Stimulated activated CD8-positive, alpha-beta memory T cell treated with anti-CD3 and anti-CD28 coated beads, Interleukin-7, amount 100 ng/mL, for 1 hour (primary cell): ENCODE data around the gene ADGRG7.

ENCODE experiments used
- DNase-seq, 2 donors: peaks; one replicate each; pipeline ENCODE4 v3.0.0-alpha.2; 2020; ENCODE audit warnings: low read depth in 2 of 2

ADGRG7 gene

DNA sequence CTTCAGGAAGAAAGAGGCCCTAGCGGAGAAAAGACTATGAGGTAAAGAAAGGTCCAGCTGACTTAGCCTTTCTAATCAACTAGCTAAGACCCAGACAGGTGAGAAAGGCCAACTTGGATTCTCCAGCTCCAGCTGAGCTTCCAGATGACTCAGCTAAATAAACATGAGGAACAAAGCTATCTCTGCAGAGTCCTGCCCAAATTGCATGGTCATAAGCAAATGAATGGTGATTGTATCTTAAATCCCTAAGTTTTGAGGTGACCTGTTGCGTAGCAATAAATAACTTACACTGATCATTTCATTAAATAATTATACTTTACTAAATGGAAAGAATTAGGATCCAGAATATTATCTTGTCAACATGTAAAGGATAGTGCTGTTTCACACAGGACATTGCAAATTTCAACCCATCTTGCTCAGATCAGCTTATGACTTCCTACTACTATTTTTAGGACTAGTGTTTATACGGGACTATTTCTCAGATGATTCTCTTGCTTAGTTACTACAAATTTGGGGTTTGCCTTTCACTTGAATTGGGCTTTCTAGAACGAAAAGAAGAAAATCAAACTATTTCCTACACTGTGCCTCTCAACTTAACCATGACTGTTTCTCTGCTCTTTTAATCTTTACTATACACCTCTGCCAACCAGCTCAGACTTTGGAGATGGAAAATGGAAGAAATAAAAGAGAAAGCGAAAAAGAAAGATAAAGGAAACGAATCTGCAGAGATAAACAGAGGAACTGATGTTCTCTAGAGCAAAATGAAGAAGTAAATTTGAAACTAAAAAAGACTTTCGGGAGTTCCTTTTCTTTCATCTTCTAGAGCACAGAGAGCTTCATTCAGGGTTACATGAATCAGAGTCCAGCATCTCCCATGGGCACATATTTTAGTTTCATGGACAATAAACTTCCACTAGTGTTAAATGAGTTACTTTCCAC, 6.6 kb upstream of the ADGRG7 start:
- DNase-seq = no peak

DNA sequence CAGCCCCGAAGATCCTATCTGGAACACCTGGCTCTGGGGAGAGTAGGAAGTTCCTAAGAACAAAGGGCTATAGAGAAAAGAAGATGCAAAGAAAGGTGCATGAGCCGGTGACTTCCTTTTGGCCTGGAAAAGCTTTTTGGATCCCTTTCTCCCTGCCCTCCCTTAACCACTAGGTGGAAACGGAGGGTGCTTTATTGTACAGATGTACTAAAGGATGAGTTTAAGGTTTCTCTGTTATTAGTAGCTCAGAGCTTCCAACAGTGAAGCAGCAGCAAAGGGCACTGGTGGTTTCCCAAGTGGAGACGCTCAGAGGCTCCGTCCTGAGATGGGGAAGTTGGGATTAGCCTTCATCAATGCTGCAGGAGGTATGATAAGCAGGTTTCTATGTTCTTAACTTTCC, 5.9 kb upstream of the ADGRG7 start:
- DNase-seq = no peak

DNA sequence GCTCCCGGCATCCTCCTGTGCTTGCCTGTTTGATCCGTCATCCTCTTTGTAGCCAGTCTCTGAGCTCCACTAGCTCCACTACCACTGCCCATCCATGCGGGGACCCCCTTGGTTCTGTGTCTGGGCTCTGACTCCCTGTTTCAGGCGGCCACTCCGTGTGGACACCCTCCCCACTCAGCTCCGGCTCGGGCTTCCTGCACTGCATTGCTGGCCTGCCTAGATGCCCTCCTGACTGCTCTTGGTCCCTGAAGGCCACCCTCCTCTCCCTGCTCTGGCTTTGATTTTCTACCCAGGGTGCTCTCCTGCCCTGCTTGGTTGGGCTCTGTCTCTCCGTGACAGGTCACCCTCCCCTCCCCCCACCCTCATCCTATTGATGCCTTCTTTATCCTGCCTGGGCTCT, 4.0 kb upstream of the ADGRG7 start:
- no peak for DNase-seq

DNA sequence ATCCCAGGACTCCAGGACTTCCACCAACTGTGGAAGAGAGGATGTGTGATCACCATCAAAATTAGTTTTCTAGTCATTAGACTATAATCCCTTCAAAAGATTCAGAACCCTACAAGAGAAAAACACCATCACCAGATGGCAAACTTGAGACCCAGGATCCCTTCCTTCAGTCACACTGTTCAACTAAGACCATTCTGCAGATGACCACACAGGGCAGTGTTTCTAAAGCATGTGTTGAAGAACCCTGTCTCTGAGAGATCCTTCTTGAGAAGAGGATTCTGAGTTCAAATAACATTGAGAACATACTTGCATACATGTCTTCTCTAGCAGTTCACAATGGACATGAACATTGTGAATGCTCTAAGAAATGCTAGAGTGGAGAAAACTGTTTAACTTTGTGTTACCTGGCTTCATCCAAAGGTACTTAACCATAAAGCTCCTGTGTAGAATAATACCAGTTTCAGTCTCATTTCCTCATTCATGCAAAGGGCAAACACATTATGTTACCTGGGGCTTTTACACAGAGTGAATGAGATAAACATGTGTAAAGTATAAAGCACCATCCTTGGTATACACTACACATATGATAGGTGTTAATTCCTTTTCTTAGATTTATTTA, 2.4 kb upstream of the ADGRG7 start:
- no peak for DNase-seq

DNA sequence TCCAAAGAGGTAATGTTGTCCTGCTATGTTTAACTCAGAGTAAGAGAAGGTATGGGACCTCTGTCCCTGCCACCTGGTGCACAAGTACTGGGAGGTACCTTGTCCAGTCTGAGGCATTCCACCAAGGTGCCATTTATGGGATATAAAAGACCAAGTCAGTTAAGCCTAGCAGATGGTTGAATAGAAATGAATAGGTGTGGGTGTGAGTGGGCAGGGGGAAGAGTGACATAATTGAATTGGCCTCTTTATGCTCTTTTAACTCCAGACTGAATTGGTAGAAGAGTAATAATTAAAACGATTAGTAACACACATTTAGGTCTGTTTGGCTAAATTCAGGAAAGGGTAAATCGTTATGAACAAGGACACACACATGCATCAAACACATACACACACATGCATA, 562 bp downstream of the ADGRG7 start:
- DNase-seq = no peak

DNA sequence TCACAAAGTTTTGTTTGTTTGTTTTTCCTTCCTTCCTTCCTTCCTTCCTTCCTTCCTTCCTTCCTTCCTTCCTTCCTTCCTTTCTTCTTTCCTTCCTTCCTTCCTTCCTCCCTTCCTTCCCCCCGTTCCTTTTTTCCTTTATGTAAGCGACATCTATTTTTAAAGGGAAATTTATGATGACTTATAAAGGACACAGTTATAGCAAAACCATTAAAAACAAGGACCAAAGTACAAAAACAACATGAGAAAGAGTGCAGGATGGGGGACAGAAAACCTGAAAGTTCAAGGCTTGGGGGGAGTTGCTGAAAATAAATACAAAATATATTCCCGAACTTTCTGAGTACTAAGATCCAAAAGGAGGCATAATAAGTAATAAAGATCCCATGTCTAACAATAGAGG, 1.8 kb downstream of the ADGRG7 start:
- no peak for DNase-seq

DNA sequence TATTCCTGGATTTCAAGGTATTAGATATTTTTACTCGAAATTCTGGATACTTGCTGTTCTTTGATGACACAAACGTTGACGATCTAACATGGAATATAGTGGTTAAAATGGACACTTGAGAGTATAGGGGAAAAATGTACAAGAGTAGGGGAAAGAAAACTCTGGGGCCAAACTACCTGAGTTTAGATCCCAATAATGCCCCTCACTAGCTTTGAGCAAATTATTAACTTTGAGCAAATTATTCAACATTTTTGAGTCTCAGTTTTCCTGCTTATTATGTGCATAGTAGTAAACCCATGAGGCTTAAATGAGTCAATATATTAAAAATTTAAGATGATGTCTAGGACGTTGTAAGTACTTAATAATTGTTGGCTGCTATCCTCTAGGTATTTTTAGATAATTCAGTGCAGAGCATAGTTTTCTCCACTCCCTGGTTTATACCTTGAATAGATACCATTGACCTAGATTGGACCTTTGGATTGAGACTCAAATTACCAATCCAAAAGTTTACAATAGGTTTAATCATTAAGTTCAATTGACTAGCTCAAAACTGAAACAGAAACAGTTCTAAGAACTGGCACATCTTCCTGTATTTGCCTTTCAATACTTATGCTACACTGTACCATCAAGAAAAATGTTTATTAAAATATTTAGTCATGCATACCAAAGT, 4.5 kb downstream of the ADGRG7 start:
- DNase-seq = no peak

DNA sequence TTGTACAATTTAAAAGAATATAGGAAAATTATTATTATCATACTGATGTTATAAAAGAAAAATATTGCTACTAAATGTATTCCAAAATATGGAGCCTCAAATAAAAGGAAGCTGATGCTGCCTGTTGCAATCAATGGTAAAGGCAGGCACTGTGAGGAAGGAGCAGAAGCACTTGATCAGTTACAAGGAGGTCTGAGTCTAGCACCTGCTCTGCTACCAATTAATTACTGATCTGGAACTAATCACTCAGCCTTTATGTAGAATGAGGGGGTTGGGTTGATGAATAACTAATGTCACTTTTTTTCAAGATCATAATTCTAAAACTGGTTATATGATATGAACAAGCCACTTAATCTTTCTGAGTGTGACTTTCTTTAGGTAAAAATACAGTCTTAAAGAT, 5.5 kb downstream of the ADGRG7 start:
- DNase-seq = no peak

DNA sequence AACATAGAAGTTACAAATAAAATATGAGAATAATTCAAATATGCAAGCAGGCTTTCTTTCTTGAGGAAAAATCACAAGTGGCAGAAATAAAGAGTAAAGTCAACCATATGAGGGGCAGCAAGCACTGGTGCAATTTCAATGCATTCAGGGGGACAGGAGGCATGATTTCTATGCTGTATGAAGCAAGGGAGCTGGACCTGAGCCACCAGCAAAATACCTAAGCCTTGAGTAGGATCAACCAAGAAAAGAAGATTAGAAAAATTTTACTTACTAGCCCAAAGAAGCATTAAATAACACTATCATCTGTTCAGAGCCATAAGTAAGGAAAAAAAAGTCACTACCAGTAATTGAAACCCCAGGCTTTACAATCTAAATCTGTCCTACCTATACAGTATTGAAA, 6.3 kb downstream of the ADGRG7 start:
- no peak for DNase-seq

DNA sequence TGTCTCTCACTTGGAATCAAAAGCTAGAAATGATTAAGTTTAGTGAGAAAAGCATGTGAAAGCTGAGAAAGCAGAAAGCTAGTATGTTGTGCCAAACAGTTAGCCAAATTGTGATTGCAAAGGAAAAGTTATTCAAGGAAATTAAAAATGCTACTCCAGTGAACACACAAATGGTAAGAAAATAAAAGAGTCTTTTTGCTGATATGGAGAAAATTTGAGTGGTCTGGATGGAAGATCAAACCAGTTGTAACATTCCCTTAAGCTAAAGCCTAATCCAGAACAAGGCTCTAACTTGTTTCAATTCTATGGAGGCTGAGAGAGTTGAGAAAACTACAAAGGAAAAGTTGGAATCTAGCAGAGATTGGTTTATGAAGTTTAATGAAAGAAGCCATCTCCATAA, 11.8 kb downstream of the ADGRG7 start:
- DNase-seq = no peak

DNA sequence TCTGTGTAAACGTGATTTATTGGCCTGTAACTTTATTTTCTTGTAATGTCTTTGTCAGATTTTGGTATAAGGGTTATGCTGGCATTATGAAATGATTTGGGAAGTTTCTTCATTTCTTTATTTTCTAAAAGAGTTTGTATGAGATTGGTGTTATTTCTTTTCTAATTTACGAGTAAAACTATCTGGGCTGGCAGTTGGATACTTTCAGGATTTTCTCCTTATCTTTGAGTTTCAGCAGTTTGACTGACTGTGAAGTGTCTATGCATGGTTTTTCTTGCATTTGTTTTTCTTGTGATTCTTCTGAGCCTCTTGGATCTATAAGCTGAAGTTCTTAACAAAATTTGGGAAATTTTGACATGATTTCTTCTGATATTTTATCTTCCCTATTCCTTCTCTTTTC, 18.1 kb downstream of the ADGRG7 start:
- DNase-seq = no peak

DNA sequence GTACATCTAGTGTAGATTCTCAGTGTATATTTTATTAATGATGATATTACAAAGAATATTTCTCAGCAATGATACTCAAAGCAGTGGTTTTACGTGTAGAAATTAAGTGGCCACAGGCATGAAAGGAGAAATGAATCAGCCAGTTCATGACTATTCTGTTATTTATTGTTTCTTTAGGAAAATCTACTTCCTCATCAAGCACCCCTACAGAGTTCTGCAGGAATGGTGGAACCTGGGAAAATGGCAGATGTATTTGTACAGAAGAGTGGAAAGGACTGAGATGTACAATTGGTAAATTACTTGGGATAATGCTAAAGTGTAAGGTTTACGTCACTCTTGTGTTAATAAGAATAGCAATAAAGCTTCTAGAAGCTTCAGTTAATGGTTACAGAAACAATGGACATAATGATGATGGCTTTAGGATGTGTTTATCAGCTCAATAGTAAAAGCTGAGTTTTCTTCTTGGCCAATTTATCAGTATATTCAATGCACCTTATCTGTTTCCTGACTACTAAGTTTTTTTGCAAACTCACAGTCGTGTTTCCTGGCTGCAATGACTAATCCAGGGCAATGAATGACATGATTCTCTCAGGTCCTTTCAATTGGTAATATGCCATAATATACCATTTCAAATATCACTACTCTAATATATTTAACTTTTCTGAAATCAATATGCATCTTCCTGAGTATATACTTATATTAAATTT, 20.2 kb downstream of the ADGRG7 start:
- no peak for DNase-seq

DNA sequence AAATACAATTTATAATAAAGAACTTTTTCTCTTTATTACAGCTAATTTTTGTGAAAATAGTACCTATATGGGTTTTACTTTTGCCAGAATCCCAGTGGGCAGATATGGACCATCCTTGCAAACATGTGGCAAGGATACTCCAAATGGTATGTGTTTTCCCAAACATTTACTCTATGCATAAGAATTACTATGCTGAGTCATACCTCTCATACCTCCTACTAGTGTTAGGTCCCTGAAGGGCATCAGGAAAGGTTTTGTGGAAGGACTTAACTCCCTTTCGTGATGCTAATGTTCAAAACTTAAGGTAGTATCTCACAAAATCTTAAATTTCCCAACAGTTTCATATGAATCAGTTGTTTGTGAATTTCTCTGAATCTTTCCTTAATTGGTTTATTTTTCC, 21.3 kb downstream of the ADGRG7 start:
- no peak for DNase-seq

DNA sequence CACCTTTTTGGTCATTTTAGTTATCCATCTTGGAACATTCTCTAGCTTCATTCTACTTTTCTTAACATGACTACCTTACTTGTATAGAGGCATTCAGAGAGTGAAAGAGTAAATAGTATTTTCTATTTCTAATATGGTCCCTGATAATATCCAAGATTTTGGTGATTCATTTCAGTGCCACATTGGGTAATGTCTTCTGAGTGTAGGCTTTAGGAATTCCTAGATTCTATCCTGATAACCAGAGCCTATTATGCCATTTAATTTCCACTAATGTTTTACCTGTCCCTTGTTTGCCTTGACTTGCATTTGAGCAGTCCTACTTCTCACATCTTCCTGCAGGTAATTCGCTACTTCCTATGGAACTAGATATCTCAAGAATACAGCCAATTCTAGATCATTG, 21.8 kb downstream of the ADGRG7 start:
- no peak for DNase-seq

DNA sequence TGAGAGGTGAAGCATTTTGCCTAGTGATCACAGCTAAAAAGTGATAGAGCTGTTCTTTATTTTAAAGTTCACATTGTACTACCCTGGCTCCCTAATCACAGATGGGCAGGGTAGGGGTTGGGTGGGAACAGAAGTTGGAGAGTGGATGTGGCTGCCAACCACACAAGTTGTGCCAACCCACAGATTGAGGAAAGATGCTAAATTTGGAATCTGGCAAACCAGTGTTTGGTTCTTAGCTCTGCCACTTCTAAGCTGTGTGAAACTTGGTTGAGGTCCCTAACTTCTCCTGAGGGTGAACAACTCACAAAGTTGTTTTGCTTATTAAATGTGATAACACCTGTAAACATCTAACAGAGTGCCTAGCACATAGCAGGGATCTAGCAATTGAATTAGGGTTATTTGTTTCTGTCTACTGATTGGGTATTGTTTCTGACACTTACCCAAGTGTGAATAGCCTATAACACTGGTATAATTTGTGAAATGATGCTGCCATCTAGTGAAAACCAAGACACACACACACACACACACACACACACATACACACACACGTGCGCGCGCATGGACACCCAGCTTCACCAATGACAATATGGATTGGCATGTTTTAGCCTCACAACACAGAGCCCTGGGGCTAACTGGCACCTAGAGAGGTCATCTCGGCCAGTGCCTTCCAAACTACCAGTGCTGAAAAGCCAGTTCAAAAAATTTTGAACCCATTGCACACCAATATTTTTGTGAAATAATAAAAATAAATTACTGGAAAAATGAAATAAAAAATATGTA, 25.3 kb downstream of the ADGRG7 start:
- no peak for DNase-seq

DNA sequence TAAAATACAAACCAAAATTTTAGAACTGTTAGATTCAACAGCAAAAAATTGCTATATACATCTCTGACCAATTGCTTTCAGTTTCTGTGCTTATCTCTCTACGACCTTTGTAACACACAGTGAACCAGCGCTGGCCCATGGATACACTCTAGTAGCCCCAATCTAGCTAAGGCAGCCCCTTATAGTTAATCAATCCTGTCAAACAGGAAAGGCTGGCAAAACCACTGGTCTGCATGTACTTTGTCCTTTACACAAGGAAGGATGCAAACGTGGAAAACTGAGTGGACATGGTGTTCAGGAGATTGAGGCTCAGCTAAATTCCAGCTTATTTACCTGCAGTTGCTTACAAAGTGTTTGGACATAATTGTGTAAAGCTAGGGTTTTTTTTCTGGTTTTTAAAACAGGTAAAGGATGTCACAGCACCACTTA, 25.9 kb downstream of the ADGRG7 start:
- DNase-seq = no peak

DNA sequence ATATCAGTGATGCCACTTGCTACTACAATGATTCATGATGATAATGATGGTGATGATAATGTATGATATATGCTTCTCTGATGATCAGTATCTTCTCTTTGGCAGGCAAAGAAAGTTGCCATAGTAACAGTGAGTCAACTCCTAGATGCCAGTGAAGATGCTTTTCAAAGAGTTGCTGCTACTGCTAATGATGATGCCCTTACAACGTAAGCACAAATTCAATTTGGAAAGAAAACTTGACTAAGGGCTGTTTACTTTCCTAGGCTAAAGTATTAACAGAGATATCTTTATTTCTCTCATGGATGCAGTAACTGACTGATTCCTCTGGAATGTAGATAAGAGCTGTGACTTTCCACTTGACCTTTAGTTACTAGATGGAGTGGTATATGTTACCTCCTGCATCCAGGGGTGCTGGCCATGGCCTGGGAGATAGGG, 27.8 kb downstream of the ADGRG7 start:
- no peak for DNase-seq

DNA sequence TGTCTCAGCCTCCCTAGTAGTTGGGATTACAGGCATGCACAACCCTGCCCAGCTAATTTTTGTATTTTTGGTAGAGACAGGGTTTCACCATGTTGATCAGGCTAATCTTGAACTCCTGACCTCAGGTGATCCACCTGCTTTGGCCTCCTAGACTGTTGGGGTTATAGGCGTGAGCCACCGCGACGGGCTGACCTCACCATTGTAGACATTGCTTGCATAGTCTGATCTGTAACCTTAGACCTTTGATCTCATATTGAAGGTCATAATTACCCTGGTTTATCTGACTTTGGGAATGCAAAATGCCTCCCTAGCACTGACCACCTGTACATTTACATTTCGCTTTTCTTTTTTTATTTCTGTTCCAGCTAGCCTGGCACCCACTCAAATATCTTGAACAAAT, 31.2 kb downstream of the ADGRG7 start:
- DNase-seq = no peak

DNA sequence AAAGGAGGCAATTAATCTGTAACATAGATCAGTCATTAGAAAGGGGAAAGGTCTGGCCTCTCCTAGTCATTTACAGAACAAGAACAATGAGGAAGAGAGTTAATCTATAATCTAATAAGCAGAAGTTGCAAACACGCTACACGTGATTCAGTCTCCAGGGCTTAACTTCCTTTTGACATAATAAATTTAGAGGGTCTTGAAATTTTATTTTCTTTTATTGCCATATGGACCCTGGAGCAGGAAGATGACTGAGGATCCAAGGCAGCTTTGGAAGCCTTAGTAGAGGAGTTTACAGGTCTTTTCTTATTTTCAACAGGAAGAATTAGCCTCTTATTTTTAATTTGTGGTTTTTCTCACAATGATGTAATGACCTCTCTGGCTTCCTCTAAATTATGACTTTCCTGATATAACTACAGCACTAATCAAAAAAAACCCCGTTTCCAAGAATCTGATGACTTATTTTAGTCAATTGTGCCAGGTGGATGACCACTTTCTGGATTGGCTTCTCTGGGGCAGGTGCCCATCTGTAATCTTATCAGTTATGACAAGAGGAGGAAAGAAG, 32.2 kb downstream of the ADGRG7 start:
- DNase-seq = no peak

DNA sequence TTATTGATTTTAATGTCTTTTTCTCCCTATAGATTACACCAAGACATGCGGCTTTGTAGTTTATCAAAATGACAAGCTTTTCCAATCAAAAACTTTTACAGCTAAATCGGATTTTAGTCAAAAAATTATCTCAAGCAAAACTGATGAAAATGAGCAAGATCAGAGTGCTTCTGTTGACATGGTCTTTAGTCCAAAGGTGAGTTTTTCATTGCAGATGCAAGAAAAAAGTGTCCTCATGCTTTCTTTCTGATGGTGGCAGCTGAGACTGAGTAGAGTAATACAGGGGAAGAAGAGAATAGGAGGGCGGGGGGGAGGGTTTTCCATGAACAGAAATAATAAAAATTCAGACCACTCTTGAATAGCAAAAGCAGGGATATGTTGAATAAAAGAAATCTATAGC, 36.5 kb downstream of the ADGRG7 start:
- DNase-seq = no peak

DNA sequence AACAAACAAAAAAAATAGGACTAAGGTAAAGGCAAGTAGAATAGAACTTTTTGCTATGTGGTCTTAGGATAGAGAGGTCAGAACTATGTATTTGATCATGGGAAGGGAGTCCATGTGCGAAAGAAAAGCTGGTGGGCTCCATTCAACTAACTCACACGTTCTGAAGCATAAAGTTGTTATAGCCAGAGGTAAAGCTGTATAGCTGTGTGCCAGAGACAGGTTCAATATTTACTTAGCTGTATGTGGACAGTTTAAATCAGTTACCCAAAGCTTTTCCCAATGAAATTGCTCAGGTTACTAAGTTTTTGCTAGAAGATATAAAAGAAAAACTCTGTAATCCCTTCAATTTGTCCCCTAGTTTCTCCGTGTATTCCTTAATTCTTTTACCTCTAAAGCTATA, 37.8 kb downstream of the ADGRG7 start:
- no peak for DNase-seq
